Measurements from ENCODE around the gene FLT4. TPM values are rescaled to one million over a fixed set of nuclear protein-coding genes. Genes with fewer than 3 reads are reported as not detected.
"Not testable (repeated sequence)": the region's sequence is repeated elsewhere in the genome, so short reads cannot be mapped to it uniquely, and the experiment has no call there.

The FLT4 gene
- polyA plus RNA-seq, 1 donor from 2014 or later = 0.04 TPM

GRCh38 chr5:180688330-180689070, 39.1 kb upstream of the FLT4 start:
- Histone ChIP-seq H3F3A (ENCODE audit: insufficient read depth, low read length, poor library complexity, severe bottlenecking) (no peaks in the 10 kb centered on the region), H4K20me1 (ENCODE audit: insufficient read depth) (no peaks in the 10 kb centered on the region), H2AFZ (ENCODE audit: low read depth, low read length) (no peak overlapping the region), H3K27me3 (ENCODE audit: insufficient read depth, low read depth, low read length) (no peaks in the 10 kb centered on the region), H3K79me2 (replicated peaks; ENCODE audit: insufficient read depth, low read length) (no peaks in the 10 kb centered on the region), H3K4me3 (ENCODE audit: low read length) (no peak overlapping the region), H3K4me2 (ENCODE audit: low read length) (no peak overlapping the region), H3K9me2 (ENCODE audit: insufficient read depth, low read length) (no peaks in the 10 kb centered on the region), H3K9ac (ENCODE audit: low read length) (no peak overlapping the region), H3K27ac (ENCODE audit: low read length) (no peak overlapping the region), H3K9me3 (ENCODE audit: low read length) (no peaks in the 10 kb centered on the region), H3K36me3 (ENCODE audit: insufficient read depth, low read length) (no peaks in the 10 kb centered on the region)
- TF ChIP-seq MXI1 (conservative IDR thresholded peaks at IDR 0.05; ENCODE audit: poor library complexity, severe bottlenecking) (no peak), EP300 (conservative IDR thresholded peaks at IDR 0.05; ENCODE audit: poor library complexity, severe bottlenecking) (no peak), EZH2 (IDR thresholded peaks at IDR 0.05; ENCODE audit: borderline replicate concordance, insufficient read depth, low read length, poor library complexity, severe bottlenecking) (no peak), CTCF (IDR thresholded peaks at IDR 0.05; ENCODE audit: poor library complexity, severe bottlenecking) (no peak), RAD21 (conservative IDR thresholded peaks at IDR 0.05) (no peak), REST (IDR thresholded peaks at IDR 0.05; ENCODE audit: borderline replicate concordance) (no peak), POLR2AphosphoS5 (IDR thresholded peaks at IDR 0.05) (no peak), SMC3 (conservative IDR thresholded peaks at IDR 0.05; ENCODE audit: poor library complexity) (no peak), TAF1 (IDR thresholded peaks at IDR 0.05; ENCODE audit: low read depth) (no peak)

- not testable (repeated sequence) for H3K9me2 ChIP-seq (ENCODE audit: insufficient read depth, low read length); H4K20me1 ChIP-seq (ENCODE audit: insufficient read depth); H2AFZ ChIP-seq (ENCODE audit: low read depth, low read length); H3K79me2 ChIP-seq (replicated peaks; ENCODE audit: insufficient read depth, low read length); H3K36me3 ChIP-seq (ENCODE audit: insufficient read depth, low read length); H3K4me2 ChIP-seq (ENCODE audit: low read length); H3K9ac ChIP-seq (ENCODE audit: low read length); H3K27ac ChIP-seq (ENCODE audit: low read length); H3K4me3 ChIP-seq (ENCODE audit: low read length); H3K27me3 ChIP-seq (ENCODE audit: insufficient read depth, low read depth, low read length); H3F3A ChIP-seq (ENCODE audit: insufficient read depth, low read length, poor library complexity, severe bottlenecking); H3K9me3 ChIP-seq (ENCODE audit: low read length)
Observed at GRCh38 chr5:180686799-180687198, 37.4 kb upstream of the FLT4 start.
